ENCODE measurements around the gene CAV2. TPM values are rescaled to one million over a fixed set of nuclear protein-coding genes. Genes with fewer than 3 reads are reported as not detected.

CAV2 gene
- polyA plus RNA-seq, 1 of the 3 experiments (the other 2 are of a cell fraction), result 182 TPM

DNA sequence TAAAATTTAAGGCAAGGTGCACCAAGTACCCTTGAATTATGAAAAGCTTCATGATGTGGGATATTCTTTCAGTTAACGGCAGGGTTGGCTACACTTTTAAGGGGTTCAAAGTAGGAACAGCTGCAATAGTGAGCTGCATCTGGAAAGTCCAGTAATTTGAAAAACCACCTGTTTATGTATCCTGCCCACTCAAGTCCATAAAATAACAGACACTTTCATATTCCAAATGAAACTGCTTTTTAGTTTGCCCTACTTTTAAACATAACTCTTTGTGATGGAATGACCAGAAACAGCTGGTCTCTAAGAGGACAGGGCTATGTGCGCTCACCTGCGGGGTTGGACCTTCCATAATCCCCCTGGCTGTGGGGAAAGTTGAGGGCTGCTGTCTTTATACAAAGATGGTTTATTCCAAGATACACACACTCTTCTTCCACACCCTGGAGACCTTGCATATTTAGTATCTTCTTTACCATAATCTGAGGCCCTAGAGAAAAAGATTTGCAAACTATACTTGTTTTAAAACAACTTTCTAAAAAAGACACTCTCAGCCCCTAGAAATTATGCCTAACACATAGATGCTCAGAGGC is 32.7 kb downstream of the CAV2 start (continued):
- TF ChIP-seq, protein P1, sequence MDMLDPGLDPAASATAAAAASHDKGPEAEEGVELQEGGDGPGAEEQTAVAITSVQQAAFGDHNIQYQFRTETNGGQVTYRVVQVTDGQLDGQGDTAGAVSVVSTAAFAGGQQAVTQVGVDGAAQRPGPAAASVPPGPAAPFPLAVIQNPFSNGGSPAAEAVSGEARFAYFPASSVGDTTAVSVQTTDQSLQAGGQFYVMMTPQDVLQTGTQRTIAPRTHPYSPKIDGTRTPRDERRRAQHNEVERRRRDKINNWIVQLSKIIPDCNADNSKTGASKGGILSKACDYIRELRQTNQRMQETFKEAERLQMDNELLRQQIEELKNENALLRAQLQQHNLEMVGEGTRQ (IDR thresholded peaks at IDR 0.05; ENCODE audit: borderline replicate concordance, low read depth, low read length), result no peak
- no peak for TF ChIP-seq EZH2phosphoT487 (IDR thresholded peaks at IDR 0.05; ENCODE audit: borderline replicate concordance, low read depth)
- TF ChIP-seq JUND (IDR thresholded peaks at IDR 0.05), result no peak
- TF ChIP-seq, protein P2, sequence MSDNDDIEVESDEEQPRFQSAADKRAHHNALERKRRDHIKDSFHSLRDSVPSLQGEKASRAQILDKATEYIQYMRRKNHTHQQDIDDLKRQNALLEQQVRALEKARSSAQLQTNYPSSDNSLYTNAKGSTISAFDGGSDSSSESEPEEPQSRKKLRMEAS (IDR thresholded peaks at IDR 0.05; ENCODE audit: low read depth), result no peak
- TF ChIP-seq FOXJ3 (CRISPR knock-in tag; IDR thresholded peaks at IDR 0.05), result no peak

DNA sequence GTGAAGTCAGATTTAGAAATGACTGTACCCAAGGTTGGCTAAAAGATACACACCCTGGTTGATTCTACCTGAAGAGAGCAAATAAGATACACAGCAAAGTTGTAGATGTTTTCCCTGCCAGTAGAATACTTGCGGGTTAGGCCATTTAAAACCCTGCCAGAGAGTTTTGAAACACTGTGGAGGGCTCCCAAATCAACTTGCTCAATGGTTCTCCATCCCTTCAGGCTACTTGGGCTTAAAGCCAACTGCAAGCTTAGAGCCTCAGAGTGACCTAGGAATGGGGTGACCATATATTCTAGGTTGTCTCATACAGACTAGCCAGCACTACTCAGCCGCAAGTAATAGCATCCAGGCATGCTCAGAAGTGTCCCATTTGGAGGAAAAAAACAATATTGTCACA is 35.3 kb downstream of the CAV2 start:
- Histone ChIP-seq H3K36me3 (replicated peaks in 1 of 2; ENCODE audit: control insufficient read depth in 1 of 2, insufficient read depth in 2 of 2, low read length in 1 of 2) (peaks cover 54 to 80% of the 10 kb centered on the region in 2 experiments), H2AFZ (ENCODE audit: low read depth) (no peak overlapping the region), H3F3A (replicated peaks; ENCODE audit: insufficient read depth) (peaks cover 49% of the 10 kb centered on the region), H3K27me3 (ENCODE audit: insufficient read depth) (no peaks in the 10 kb centered on the region), H3K4me1 (ENCODE audit: control insufficient read depth in 1 of 2, insufficient read depth in 2 of 2, low read depth in 1 of 2, low read length in 1 of 2) (peaks cover 2 to 63% of the 10 kb centered on the region in 2 experiments), H3K79me2 (ENCODE audit: insufficient read depth) (peaks cover 98% of the 10 kb centered on the region), H4K20me1 (ENCODE audit: insufficient read depth) (peaks cover 46% of the 10 kb centered on the region), H3K9ac (no peak overlapping the region), H3K27ac (ENCODE audit: low read depth in 2 of 2, low read length in 1 of 2) (peak overlapping the region; percentile 29 to 41; a peak in 2 of 4 replicates), H3K4me3 (ENCODE audit: low read depth in 2 of 2, low read length in 1 of 2) (no peak overlapping the region), H3K9me3 (no peaks in the 10 kb centered on the region), H3K4me2 (peak overlapping the region; percentile 36; the same call in 1 of the 2 replicates), H3K9me2 (no peaks in the 10 kb centered on the region)
- TF ChIP-seq NFIC (IDR thresholded peaks at IDR 0.05; ENCODE audit: borderline replicate concordance) (0 out of 2 replicates have a peak, but pooled peaks have one; percentile 21), GATA2 (CRISPR knock-in tag; IDR thresholded peaks at IDR 0.05) (no peak)
- TF ChIP-seq, protein P2 (IDR thresholded peaks at IDR 0.05; ENCODE audit: low read depth), result no peak
- CTCF ChIA-PET, result no interaction called here
- WGBS (ENCODE audit: low lambda C conversion rate), result 59% methylated on average over 2 of the region's 2 CpGs
- no peak for DNase-seq
- POLR2A ChIA-PET, result no interaction called here

DNA sequence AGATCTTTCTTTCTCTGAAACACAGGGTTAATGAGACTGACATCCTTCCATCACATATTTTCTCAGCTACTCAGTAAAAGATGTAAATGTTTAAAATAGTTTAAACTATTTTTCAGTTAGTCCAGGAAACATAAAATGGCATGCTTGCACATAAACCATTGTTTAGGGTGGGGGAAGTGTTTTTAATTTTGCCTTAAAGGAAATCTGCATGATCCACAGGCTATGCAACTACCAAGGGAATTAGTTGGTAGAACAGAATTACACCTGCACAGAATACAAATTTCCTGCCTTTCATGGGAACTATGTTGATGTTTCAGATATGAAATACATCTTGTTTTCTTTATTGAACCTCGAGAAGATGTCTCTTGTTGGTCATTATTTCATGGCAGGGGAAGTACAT is 35.9 kb downstream of the CAV2 start:
- Histone ChIP-seq H4K20me1 (ENCODE audit: insufficient read depth) (peaks cover 42% of the 10 kb centered on the region), H3K4me3 (ENCODE audit: low read depth in 2 of 2, low read length in 1 of 2) (no peak overlapping the region), H3K4me2 (peak overlapping the region; percentile 36; the same call in 1 of the 2 replicates), H2AFZ (ENCODE audit: low read depth) (no peak overlapping the region), H3K9me2 (no peaks in the 10 kb centered on the region), H3K36me3 (replicated peaks in 1 of 2; ENCODE audit: control insufficient read depth in 1 of 2, insufficient read depth in 2 of 2, low read length in 1 of 2) (peaks cover 52 to 80% of the 10 kb centered on the region in 2 experiments), H3F3A (replicated peaks; ENCODE audit: insufficient read depth) (peaks cover 45% of the 10 kb centered on the region), H3K9me3 (no peaks in the 10 kb centered on the region), H3K9ac (no peak overlapping the region), H3K79me2 (ENCODE audit: insufficient read depth) (peaks cover 98% of the 10 kb centered on the region), H3K4me1 (ENCODE audit: control insufficient read depth in 1 of 2, insufficient read depth in 2 of 2, low read depth in 1 of 2, low read length in 1 of 2) (peaks cover 2 to 63% of the 10 kb centered on the region in 2 experiments), H3K27me3 (ENCODE audit: insufficient read depth) (no peaks in the 10 kb centered on the region), H3K27ac (ENCODE audit: low read depth in 2 of 2, low read length in 1 of 2) (peak overlapping the region; percentile 29 to 41; a peak in 2 of 4 replicates)
- POLR2A ChIA-PET, result no interaction called here
- no peak for DNase-seq
- CTCF ChIA-PET, result interaction anchor here (1.4 kb wide), 1 partner anchor 9 kb away, joined by 4 read pairs; no protein-coding TSS in a partner anchor
- WGBS (ENCODE audit: low lambda C conversion rate), result 21% methylated on average over 1 of the region's 1 CpG
- TF ChIP-seq, protein P1 (IDR thresholded peaks at IDR 0.05; ENCODE audit: borderline replicate concordance, low read depth, low read length), result no peak
- TF ChIP-seq FOXM1 (IDR thresholded peaks at IDR 0.05; ENCODE audit: low read depth), result no peak
- TF ChIP-seq RCOR1 (IDR thresholded peaks at IDR 0.05; ENCODE audit: low read length), result no peak

Data from SK-N-SH (cell line).